GM18517 (cell line): ENCODE data around the gene SPOPL.

ENCODE experiments used
- ATAC-seq: cut with Tn5 transposase; IDR thresholded peaks from one replicate; pipeline ENCODE4 v1.9.1; 2021; ENCODE audit warnings: mild to moderate bottlenecking, moderate library complexity; ENCODE audit not compliant: unreplicated experiment

The SPOPL gene

GRCh38 chr2:138600732-138601457 is 99.3 kb downstream of the SPOPL start:
- no peak for ATAC-seq

- ATAC-seq = no peak
Observed at GRCh38 chr2:138601458-138602165, 100.0 kb downstream of the SPOPL start.

DNA sequence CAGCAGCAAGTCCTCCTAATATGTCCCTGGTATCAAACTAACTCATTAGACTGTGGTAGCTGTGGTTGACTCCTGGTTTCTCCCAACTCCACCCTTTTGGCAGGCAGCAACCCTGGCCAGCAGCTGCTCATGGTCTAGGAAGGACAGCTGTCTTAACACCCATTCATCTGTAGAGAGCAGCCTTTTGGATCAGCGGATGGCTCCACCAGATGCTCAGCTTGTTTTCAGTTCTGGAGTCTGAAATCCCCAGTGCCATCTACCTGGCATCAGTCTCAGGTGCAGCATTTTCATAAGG is 100.5 kb downstream of the SPOPL start:
- no peak for ATAC-seq

GRCh38 chr2:138607746-138608145 is 106.2 kb downstream of the SPOPL start:
- ATAC-seq = no peak

DNA sequence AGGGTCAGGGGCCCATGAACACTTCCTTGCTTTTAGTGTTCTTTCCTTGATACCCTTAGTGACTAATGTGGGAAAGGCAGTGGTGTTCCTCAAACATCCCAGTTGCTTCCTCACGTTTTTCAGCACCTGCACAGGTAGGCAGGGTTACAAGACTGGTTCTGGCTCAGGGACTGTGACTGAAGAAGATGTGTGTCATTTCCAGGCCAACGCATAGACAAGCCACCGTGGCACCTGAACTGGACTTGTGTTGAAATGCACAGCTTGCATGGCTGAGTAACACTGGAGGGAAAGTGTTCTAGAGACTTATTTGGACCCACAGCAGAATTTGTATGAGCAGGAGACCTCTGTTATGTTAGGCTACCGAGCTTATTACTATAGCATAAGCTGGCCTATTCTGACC is 107.9 kb downstream of the SPOPL start:
- ATAC-seq = no peak

GRCh38 chr2:138610201-138610953 is 108.8 kb downstream of the SPOPL start:
- ATAC-seq = no peak

- ATAC-seq = no peak
Observed at GRCh38 chr2:138615257-138615656, 113.7 kb downstream of the SPOPL start.

DNA sequence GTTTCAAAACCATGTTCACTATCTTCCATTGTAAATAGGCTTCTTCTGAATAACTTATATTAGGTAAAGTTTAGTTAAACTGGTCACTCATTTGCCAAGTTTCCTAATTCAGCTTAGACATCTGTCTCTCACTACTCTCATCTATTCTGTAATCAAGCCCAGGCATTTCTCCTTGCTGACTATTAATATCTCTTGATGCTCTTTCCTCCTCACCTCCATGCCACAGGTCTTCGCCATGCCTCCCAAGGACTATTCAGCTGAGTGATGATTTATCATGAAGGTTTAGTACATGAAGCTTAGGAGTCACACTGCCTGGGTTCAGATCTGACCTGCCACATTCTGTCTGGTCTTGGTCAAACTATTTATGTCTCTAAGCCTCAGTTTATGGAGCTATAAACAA is 115.5 kb downstream of the SPOPL start:
- ATAC-seq = no peak

DNA sequence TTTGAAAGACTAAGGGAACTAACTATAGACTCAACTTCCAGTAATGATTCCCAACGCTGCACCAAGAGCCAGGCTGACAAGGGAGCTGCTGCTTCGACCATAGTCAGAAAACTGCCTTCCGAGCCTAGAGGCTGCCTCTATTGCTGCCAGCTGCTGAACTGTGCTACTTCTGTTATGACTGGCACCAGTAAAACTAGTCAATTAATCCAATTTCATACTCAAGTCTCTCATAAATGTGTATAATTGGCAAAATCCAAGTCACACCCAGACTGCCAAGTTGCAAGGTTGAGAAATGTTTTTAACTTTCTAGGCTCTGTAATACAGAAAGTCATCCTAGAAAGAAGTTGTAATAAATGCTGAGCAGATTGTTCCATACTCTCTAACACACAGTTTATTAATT is 117.4 kb downstream of the SPOPL start:
- ATAC-seq = no peak

- ATAC-seq = no peak
Observed at GRCh38 chr2:138620431-138620830, 118.9 kb downstream of the SPOPL start.

DNA sequence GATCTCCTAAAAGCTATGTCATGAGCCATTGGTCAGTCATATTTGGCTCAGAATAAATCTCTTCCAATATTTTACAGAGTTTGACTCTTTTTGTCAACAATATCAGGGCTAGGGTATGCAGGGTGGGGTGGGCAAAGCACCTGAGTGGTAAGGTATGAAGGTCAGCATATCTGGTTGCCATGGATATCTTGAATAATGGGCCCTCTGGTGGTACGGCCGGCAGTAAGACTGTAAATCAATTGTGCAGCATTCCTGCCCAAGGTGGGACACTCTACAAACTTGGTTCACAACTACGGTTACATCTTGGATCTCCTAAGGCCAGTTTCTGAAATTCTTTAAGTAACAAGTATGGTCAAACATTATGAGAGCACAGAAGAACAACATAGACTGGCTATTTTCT is 119.6 kb downstream of the SPOPL start:
- ATAC-seq = no peak

GRCh38 chr2:138622613-138623012 is 121.0 kb downstream of the SPOPL start:
- ATAC-seq = no peak
